H1 (cell line): Measurements from ENCODE around the gene CNST. TPM values are rescaled to one million over a fixed set of nuclear protein-coding genes. Genes with fewer than 3 reads are reported as not detected.

Source experiments
- CTCF ChIA-PET: fragments of 300-600 bp; sonication (Branson Sonifier 250); formaldehyde crosslinking; loops from one replicate; lab custom pipeline; 2021; ENCODE audit not compliant: partially characterized antibody; lab: Charles Lee
- POLR2A ChIA-PET: fragments of 300-600 bp; sonication (Branson Sonifier 250); formaldehyde crosslinking; loops from one replicate; lab custom pipeline; 2021; ENCODE audit warnings: inconsistent platforms; ENCODE audit not compliant: partially characterized antibody; lab: Charles Lee
- DNase-seq, 2 experiments: peaks; one replicate each; pipeline versions ENCODE4 v3.0.0 to v3.0.0-alpha.2; 2010 to 2022; ENCODE audit warnings: low spot score in 2 of 2, low read depth in 1 of 2, mixed read lengths in 1 of 2
- FAIRE-seq: peaks from 2 replicates; lab custom pipeline; 2011; peaks lifted over from hg19 to GRCh38; lab: Jason Lieb, UNC
- H2AFZ ChIP-seq: 2 replicates; pipeline ENCODE4 v1.8.1; 2012; ENCODE audit warnings: low read length, inconsistent platforms
- H2AK5ac ChIP-seq: 2 replicates; pipeline ENCODE4 v1.6.1; 2013; ENCODE audit warnings: low read depth, low read length
- H2BK120ac ChIP-seq: replicated peaks from 2 replicates; pipeline ENCODE3; 2013; ENCODE audit warnings: low read depth, low read length, inconsistent platforms
- H2BK12ac ChIP-seq: 2 replicates; pipeline ENCODE4 v1.6.1; 2013; ENCODE audit warnings: low read depth, low read length
- H2BK15ac ChIP-seq: 2 replicates; pipeline ENCODE4 v1.6.1; 2013; ENCODE audit warnings: low read length
- H2BK20ac ChIP-seq: 2 replicates; pipeline ENCODE4 v1.6.1; 2013; ENCODE audit warnings: low read length
- H2BK5ac ChIP-seq: 2 replicates; pipeline ENCODE4 v1.6.1; 2013; ENCODE audit warnings: low read depth, low read length
- H3K14ac ChIP-seq: 2 replicates; pipeline ENCODE4 v1.6.1; 2013; ENCODE audit warnings: inconsistent platforms; ENCODE audit not compliant: insufficient read length
- H3K18ac ChIP-seq: 2 replicates; pipeline ENCODE4 v1.6.1; 2013; ENCODE audit warnings: low read length; ENCODE audit errors: extremely low read depth
- H3K23ac ChIP-seq: 2 replicates; pipeline ENCODE4 v1.6.1; 2013; ENCODE audit warnings: inconsistent platforms; ENCODE audit not compliant: insufficient read length
- H3K23me2 ChIP-seq: 2 replicates; pipeline ENCODE4 v1.6.1; 2013; ENCODE audit warnings: low read depth, low read length
- H3K27ac ChIP-seq: 2 replicates; pipeline ENCODE4 v1.6.1; 2011; ENCODE audit warnings: low read depth, low read length, inconsistent platforms
- H3K27me3 ChIP-seq, 4 experiments: replicated peaks in 1 of 4; 1 replicate in 1 of 4; 2 replicates in 3 of 4; pipeline versions ENCODE4 v1.6.1 to v1.8.1; 2011 to 2013; ENCODE audit warnings: low read length in 3 of 4, mild to moderate bottlenecking in 3 of 4, inconsistent platforms in 2 of 4, mixed read lengths in 2 of 4, moderate library complexity in 1 of 4; ENCODE audit not compliant: control insufficient read depth in 3 of 4, insufficient read depth in 3 of 4; ENCODE audit errors: extremely low read depth in 1 of 4
- H3K36me3 ChIP-seq, 4 experiments: 2 replicates each; pipeline versions ENCODE4 v1.6.1 to v1.8.1; 2011 to 2013; ENCODE audit warnings: mild to moderate bottlenecking in 4 of 4, low read length in 3 of 4, moderate library complexity in 2 of 4, control low read depth in 1 of 4, inconsistent platforms in 1 of 4; ENCODE audit not compliant: insufficient read depth in 4 of 4, control insufficient read depth in 2 of 4
- H3K4ac ChIP-seq: replicated peaks from 2 replicates; pipeline ENCODE3; 2013; ENCODE audit warnings: low read length, low read depth, mixed read lengths, inconsistent platforms; ENCODE audit not compliant: insufficient read length
- H3K4me1 ChIP-seq, 4 experiments: replicated peaks in 1 of 4; 1 replicate in 1 of 4; 2 replicates in 3 of 4; pipeline versions ENCODE4 v1.6.1 to v1.8.1; 2011 to 2013; ENCODE audit warnings: low read length in 3 of 4, inconsistent platforms in 2 of 4, mixed read lengths in 1 of 4; ENCODE audit not compliant: insufficient read depth in 4 of 4, control insufficient read depth in 3 of 4
- H3K4me2 ChIP-seq, 2 experiments: 2 replicates each; pipeline versions ENCODE4 v1.6.1 to v1.8.1; 2011 to 2013; ENCODE audit warnings: low read depth in 2 of 2, low read length in 2 of 2, control low read depth in 1 of 2, inconsistent platforms in 1 of 2, mild to moderate bottlenecking in 1 of 2; ENCODE audit not compliant: insufficient read depth in 1 of 2
- H3K4me3 ChIP-seq, 4 experiments: fragments of 200-600, 300-600 bp in 1 of 4; sonication (generic), shearing (Covaris generic), sonication (Bioruptor Twin) in 1 of 4; 2 replicates each; pipeline versions ENCODE4 v1.5.1 to v1.8.1; 2011 to 2016; ENCODE audit warnings: low read length in 4 of 4, low read depth in 3 of 4, control low read depth in 2 of 4, inconsistent platforms in 2 of 4, mild to moderate bottlenecking in 2 of 4, mixed read lengths in 1 of 4, moderate library complexity in 1 of 4; ENCODE audit not compliant: insufficient read depth in 2 of 4; ENCODE audit errors: extremely low read depth in 1 of 4
- H3K56ac ChIP-seq: replicated peaks from 2 replicates; pipeline ENCODE3; 2013; ENCODE audit warnings: low read depth, mild to moderate bottlenecking, mixed read lengths, low read length, inconsistent platforms; ENCODE audit not compliant: insufficient read length
- H3K79me1 ChIP-seq: 2 replicates; pipeline ENCODE4 v1.6.1; 2013; ENCODE audit warnings: low read depth, low read length, control low read depth
- H3K79me2 ChIP-seq, 2 experiments: 2 replicates each; pipeline versions ENCODE4 v1.6.1 to v1.8.1; 2012 to 2013; ENCODE audit warnings: low read length in 2 of 2, mild to moderate bottlenecking in 2 of 2, inconsistent platforms in 1 of 2; ENCODE audit not compliant: insufficient read depth in 2 of 2, control insufficient read depth in 1 of 2
- H3K9ac ChIP-seq, 4 experiments: replicated peaks in 1 of 4; 1 replicate in 1 of 4; 2 replicates in 3 of 4; pipeline versions ENCODE4 v1.6.1 to v1.8.1; 2011 to 2013; ENCODE audit warnings: low read depth in 3 of 4, low read length in 3 of 4, control low read depth in 2 of 4, mild to moderate bottlenecking in 2 of 4, moderate library complexity in 2 of 4, inconsistent platforms in 1 of 4; ENCODE audit errors: extremely low read depth in 1 of 4
- H3K9me3 ChIP-seq, 2 experiments: 2 replicates each; pipeline versions ENCODE4 v1.6.1 to v1.8.1; 2012 to 2013; ENCODE audit warnings: mild to moderate bottlenecking in 2 of 2, moderate library complexity in 2 of 2, control low read depth in 1 of 2, inconsistent platforms in 1 of 2, low read depth in 1 of 2, low read length in 1 of 2, mixed read lengths in 1 of 2; ENCODE audit not compliant: insufficient read depth in 2 of 2
- H4K20me1 ChIP-seq, 2 experiments: replicated peaks in 1 of 2; 2 replicates each; pipeline versions ENCODE3 to v1.8.1; 2011 to 2013; ENCODE audit warnings: inconsistent platforms in 2 of 2, low read length in 2 of 2, mild to moderate bottlenecking in 1 of 2; ENCODE audit not compliant: insufficient read depth in 2 of 2, control insufficient read depth in 1 of 2
- H4K5ac ChIP-seq: 2 replicates; pipeline ENCODE4 v1.6.1; 2013; ENCODE audit warnings: low read length, low read depth, mixed read lengths, inconsistent platforms; ENCODE audit not compliant: insufficient read length
- H4K8ac ChIP-seq: 2 replicates; pipeline ENCODE4 v1.8.0; 2013; ENCODE audit warnings: mild to moderate bottlenecking, moderate library complexity, low read length, inconsistent platforms; ENCODE audit not compliant: insufficient read depth; ENCODE audit errors: extremely low read depth
- H4K91ac ChIP-seq: replicated peaks from 2 replicates; pipeline ENCODE3; 2013; ENCODE audit warnings: low read length, mixed read lengths, inconsistent platforms; ENCODE audit not compliant: insufficient read length
- HDAC2 ChIP-seq, 2 experiments: fragments of 300-600 bp in 1 of 2; sonication (generic) in 1 of 2; IDR thresholded peaks; 2 replicates each; pipeline ENCODE4 v1.6.1; 2011 to 2012; ENCODE audit warnings: low read depth in 2 of 2, low read length in 2 of 2, mild to moderate bottlenecking in 2 of 2, moderate library complexity in 2 of 2, borderline replicate concordance in 1 of 2, inconsistent platforms in 1 of 2
- JUN ChIP-seq: IDR thresholded peaks from 2 replicates; pipeline ENCODE4 v1.6.1; 2011; ENCODE audit warnings: low read depth, mild to moderate bottlenecking, improper control_type of control experiment, low read length
- JUND ChIP-seq: IDR thresholded peaks from 2 replicates; pipeline ENCODE4 v1.6.1; 2011; ENCODE audit warnings: mild to moderate bottlenecking, improper control_type of control experiment, low read length
- NANOG ChIP-seq: IDR thresholded peaks from 2 replicates; pipeline ENCODE4 v1.6.1; 2011; ENCODE audit warnings: low read length, low read depth, mild to moderate bottlenecking, inconsistent platforms; ENCODE audit not compliant: insufficient read depth, poor library complexity, severe bottlenecking
- TCF12 ChIP-seq: IDR thresholded peaks from 2 replicates; pipeline ENCODE4 v1.6.1; 2011; ENCODE audit warnings: low read depth, mild to moderate bottlenecking, low read length
- WGBS, 2 experiments: shearing (Covaris generic) in 1 of 2; methylation state at CpG; one replicate each; pipeline versions ENCODE4 v1.1.6 to v1.1.7; 2013 to 2015; ENCODE audit warnings: low lambda C conversion rate in 2 of 2, mixed read lengths in 2 of 2, inconsistent platforms in 1 of 2, low coverage in 1 of 2, missing lambda C conversion rate in 1 of 2; ENCODE audit not compliant: insufficient replicate concordance in 2 of 2, insufficient coverage in 1 of 2, insufficient read length in 1 of 2; ENCODE audit errors: extremely low coverage in 1 of 2, missing lambda C conversion rate in 1 of 2; 5-methylcytosine and 5-hydroxymethylcytosine counted together
- polyA plus RNA-seq, 7 experiments: library from polyadenylated mRNA; depleted of rRNA in 3 of 7; stranded (reverse) in 5 of 7; unstranded in 2 of 7; fragments of >200 nt in 5 of 7; fragments of 200-250 nt in 2 of 7; gene quantifications; 1 replicate in 5 of 7; 2 replicates in 1 of 7; 4 replicates in 1 of 7; pipeline versions ENCODE4 v1.2.1 to v1.2.3, GENCODE V29; 2011 to 2013; ENCODE audit warnings: missing spikeins in 2 of 7, mixed read lengths in 2 of 7
- total RNA-seq: library from RNA; stranded (reverse); fragmentation: NEBNext Ultra II Directional; extraction: Animal tissue kit (Norgen Biotek cat#: 25700); gene quantifications from 2 replicates; pipeline ENCODE4 v1.2.1, GENCODE V29; 2021

CNST gene
- total and polyA plus RNA-seq, 2 of the 8 experiments (the other 6 are each of a cell fraction or from before 2014, with no cell fraction given): 5.3 to 21.3 TPM

GRCh38 chr1:246550402-246550801, 15.9 kb upstream of the CNST start:
- Histone ChIP-seq H3K27me3 (no peaks in the 10 kb centered on the region), H4K5ac (no peak overlapping the region), H2BK120ac (no peak overlapping the region), H3K23ac (no peak overlapping the region), H2BK5ac (no peak overlapping the region), H4K20me1 (peaks cover 0 to 2% of the 10 kb centered on the region in 2 experiments), H3K9me3 (no peaks in the 10 kb centered on the region), H3K18ac (no peak overlapping the region), H3K36me3 (peaks cover 3 to 47% (median 16%) of the 10 kb centered on the region in 4 experiments; a peak in 6 of 8 replicates), H3K4me3 (no peak overlapping the region), H3K27ac (no peak overlapping the region), H3K4me1 (no peaks in the 10 kb centered on the region), H4K91ac (no peak overlapping the region), H2BK15ac (no peak overlapping the region), H3K79me1 (peaks cover 4% of the 10 kb centered on the region; the same call in 1 of the 2 replicates), H3K79me2 (peaks cover 0 to 12% of the 10 kb centered on the region in 2 experiments; a peak in 1 of 4 replicates), H3K23me2 (no peaks in the 10 kb centered on the region), H3K14ac (no peak overlapping the region), H2BK20ac (no peak overlapping the region), H3K4me2 (no peak overlapping the region), H3K9ac (no peak overlapping the region), H4K8ac (no peak overlapping the region), H3K4ac (no peak overlapping the region), H2AK5ac (no peak overlapping the region), H3K56ac (no peak overlapping the region), H2AFZ (no peak overlapping the region), H2BK12ac (no peak overlapping the region)
- ChIA-PET POLR2A (no interaction called here), CTCF (interaction anchor here (1.2 to 2.1 kb wide), 2 partner anchors 19 to 29 kb away, joined by 3 to 5 read pairs; no protein-coding TSS in a partner anchor)
- no peak for TF ChIP-seq NANOG
- no peak for TF ChIP-seq HDAC2 (IDR thresholded peaks at IDR 0.05; ENCODE audit: borderline replicate concordance in 1 of 2, low read depth in 2 of 2, low read length in 2 of 2)
- no peak for TF ChIP-seq JUND
- TF ChIP-seq JUN: no peak
- no peak for TF ChIP-seq TCF12
- DNase-seq: no peak
- no peak for FAIRE-seq
- WGBS, 2 experiments: 81% methylated on average over 11 of the region's 11 CpGs; no CpG with 5 or more reads in 1 of the 2 experiments
